Natural killer cell (primary cell): ENCODE data around the gene PCDHB5. TPM values are rescaled to one million over a fixed set of nuclear protein-coding genes. Genes with fewer than 3 reads are reported as not detected.
"Not testable (repeated sequence)": the region's sequence is repeated elsewhere in the genome, so short reads cannot be mapped to it uniquely, and the experiment has no call there.

Source experiments
- ATAC-seq, 3 donors: fragments of 150-1000 bp in 2 of 3; fragments of 200-7000 bp in 1 of 3; cut with Tn5 transposase; 1 replicate in 1 of 3; 2 replicates in 2 of 3; pipeline ENCODE4 v1.10.0; 2021; ENCODE audit warnings: mild to moderate bottlenecking in 2 of 3, moderate library complexity in 2 of 3
- DNase-seq, 2 donors: peaks; one replicate each; pipeline versions ENCODE4 v3.0.0 to v3.0.0-alpha.2; 2013 to 2021; ENCODE audit warnings: mixed read lengths in 1 of 2
- H3K27ac ChIP-seq: one replicate; pipeline ENCODE4 v1.5.1; 2013; ENCODE audit warnings: mild to moderate bottlenecking, low read length
- H3K27me3 ChIP-seq: one replicate; pipeline ENCODE4 v1.6.1; 2013; ENCODE audit warnings: low read length; ENCODE audit not compliant: control insufficient read depth, insufficient read depth
- H3K36me3 ChIP-seq: one replicate; pipeline ENCODE4 v1.6.1; 2013; ENCODE audit warnings: low read length; ENCODE audit not compliant: control insufficient read depth, insufficient read depth
- H3K4me1 ChIP-seq: one replicate; pipeline ENCODE4 v1.6.1; 2013; ENCODE audit warnings: low read length; ENCODE audit not compliant: control insufficient read depth, insufficient read depth
- H3K4me3 ChIP-seq: one replicate; pipeline ENCODE4 v1.5.1; 2013; ENCODE audit warnings: low read length
- H3K9me3 ChIP-seq: one replicate; pipeline ENCODE4 v1.6.1; 2013; ENCODE audit warnings: low read length; ENCODE audit not compliant: control insufficient read depth, insufficient read depth
- H3K27ac Mint-ChIP-seq, 2 donors: one replicate each; pipeline ENCODE4 v1.8.0; 2022; ENCODE audit warnings: mild to moderate bottlenecking in 2 of 2, mixed read lengths in 2 of 2, moderate library complexity in 1 of 2
- H3K27me3 Mint-ChIP-seq, 2 donors: one replicate each; pipeline ENCODE4 v1.8.0; 2022; ENCODE audit warnings: low read depth in 2 of 2, mixed read lengths in 2 of 2
- H3K36me3 Mint-ChIP-seq: one replicate; pipeline ENCODE4 v1.8.0; 2022; ENCODE audit warnings: mixed read lengths
- H3K4me1 Mint-ChIP-seq, 2 donors: one replicate each; pipeline ENCODE4 v1.8.0; 2022; ENCODE audit warnings: mixed read lengths in 2 of 2
- H3K4me3 Mint-ChIP-seq: one replicate; pipeline ENCODE4 v1.8.0; 2022; ENCODE audit warnings: mild to moderate bottlenecking, moderate library complexity, mixed read lengths
- H3K9me3 Mint-ChIP-seq, 2 donors: one replicate each; pipeline ENCODE4 v1.8.0; 2022; ENCODE audit warnings: mixed read lengths in 2 of 2
- WGBS: methylation state at CpG from one replicate; pipeline ENCODE4 v1.1.7; 2013; ENCODE audit warnings: missing lambda C conversion rate; ENCODE audit not compliant: insufficient coverage; 5-methylcytosine and 5-hydroxymethylcytosine counted together
- intact Hi-C: fragments of 100-400 bp; cut with micrococcal nuclease; formaldehyde crosslinking; loops from one replicate; pipeline ENCODE4 v1.14.2; 2022
- total RNA-seq, 4 donors: library from RNA; stranded (reverse); fragments of 120-200 nt in 1 of 4; gene quantifications; one replicate each; pipeline versions ENCODE4 v1.2.3 to v1.2.4, GENCODE V29; 2013 to 2022
- TF ChIP-seq, protein P1 (sequence below): fragments of 200-600 bp; IDR thresholded peaks from one replicate; pipeline ENCODE4 v1.8.0; 2022; ENCODE audit warnings: antibody characterized with exemption

The PCDHB5 gene
- total RNA-seq, 3 donors from 2014 or later (not counting 1 experiment from before 2014, with no cell fraction given) = not detected

- Mint-ChIP-seq H3K9me3 (peaks cover 3 to 8% of the 10 kb centered on the region in 2 donors), H3K27ac (no peak within 1 kb of the TSS), H3K4me3 (no peak within 1 kb of the TSS), H3K4me1 (peaks cover 0 to 4% of the 10 kb centered on the region in 2 donors), H3K36me3 (peaks cover 16% of the 10 kb centered on the region), H3K27me3 (peaks cover 0 to 10% of the 10 kb centered on the region in 2 donors)
- 21% methylated on average over 18 of the region's 18 CpGs for WGBS
- intact Hi-C loops = no loop called here
- Histone ChIP-seq H3K27ac (no peak within 1 kb of the TSS), H3K4me1 (no peaks in the 10 kb centered on the region), H3K9me3 (peaks cover 4% of the 10 kb centered on the region), H3K27me3 (peaks cover 4% of the 10 kb centered on the region), H3K36me3 (no peaks in the 10 kb centered on the region), H3K4me3 (no peak within 1 kb of the TSS)
- ATAC-seq (no peak), DNase-seq (peak in 1 of 2 donors; percentile 19)
- TF ChIP-seq, protein P1, sequence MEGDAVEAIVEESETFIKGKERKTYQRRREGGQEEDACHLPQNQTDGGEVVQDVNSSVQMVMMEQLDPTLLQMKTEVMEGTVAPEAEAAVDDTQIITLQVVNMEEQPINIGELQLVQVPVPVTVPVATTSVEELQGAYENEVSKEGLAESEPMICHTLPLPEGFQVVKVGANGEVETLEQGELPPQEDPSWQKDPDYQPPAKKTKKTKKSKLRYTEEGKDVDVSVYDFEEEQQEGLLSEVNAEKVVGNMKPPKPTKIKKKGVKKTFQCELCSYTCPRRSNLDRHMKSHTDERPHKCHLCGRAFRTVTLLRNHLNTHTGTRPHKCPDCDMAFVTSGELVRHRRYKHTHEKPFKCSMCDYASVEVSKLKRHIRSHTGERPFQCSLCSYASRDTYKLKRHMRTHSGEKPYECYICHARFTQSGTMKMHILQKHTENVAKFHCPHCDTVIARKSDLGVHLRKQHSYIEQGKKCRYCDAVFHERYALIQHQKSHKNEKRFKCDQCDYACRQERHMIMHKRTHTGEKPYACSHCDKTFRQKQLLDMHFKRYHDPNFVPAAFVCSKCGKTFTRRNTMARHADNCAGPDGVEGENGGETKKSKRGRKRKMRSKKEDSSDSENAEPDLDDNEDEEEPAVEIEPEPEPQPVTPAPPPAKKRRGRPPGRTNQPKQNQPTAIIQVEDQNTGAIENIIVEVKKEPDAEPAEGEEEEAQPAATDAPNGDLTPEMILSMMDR = no peak
These were observed 14.8 kb downstream of the PCDHB5 start, which contains the start of gene PCDHB6 for GRCh38 chr5:141149812-141150211. PCDHB6 (plus strand) TSS chr5:141150057; CDS start chr5:141150258, 201 bp downstream.

DNA sequence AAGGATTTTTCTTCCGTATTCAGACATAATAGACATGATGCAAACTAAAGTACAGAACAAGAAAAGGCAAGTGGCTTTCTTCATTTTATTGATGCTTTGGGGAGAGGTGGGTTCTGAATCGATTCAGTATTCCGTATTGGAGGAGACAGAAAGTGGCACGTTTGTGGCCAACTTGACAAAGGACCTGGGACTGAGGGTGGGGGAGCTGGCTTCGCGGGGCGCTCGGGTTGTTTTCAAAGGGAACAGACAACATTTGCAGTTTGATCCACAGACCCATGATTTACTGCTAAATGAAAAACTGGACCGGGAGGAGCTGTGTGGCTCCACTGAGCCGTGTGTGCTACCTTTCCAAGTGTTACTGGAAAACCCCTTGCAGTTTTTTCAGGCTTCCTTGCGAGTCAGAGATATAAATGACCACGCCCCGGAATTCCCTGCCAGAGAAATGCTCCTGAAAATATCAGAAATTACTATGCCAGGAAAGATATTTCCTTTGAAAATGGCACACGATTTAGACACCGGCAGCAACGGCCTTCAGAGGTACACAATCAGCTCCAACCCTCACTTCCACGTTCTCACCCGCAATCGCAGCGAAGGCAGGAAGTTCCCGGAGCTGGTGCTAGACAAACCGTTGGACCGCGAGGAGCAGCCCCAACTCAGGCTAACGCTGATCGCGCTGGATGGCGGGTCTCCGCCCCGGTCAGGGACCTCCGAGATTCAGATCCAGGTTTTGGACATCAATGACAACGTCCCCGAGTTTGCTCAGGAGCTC, 15.4 kb downstream of the PCDHB5 start:
- peaks cover 3 to 8% of the 10 kb centered on the region in 2 donors for H3K9me3 Mint-ChIP-seq
- H3K36me3 Mint-ChIP-seq = peaks cover 16% of the 10 kb centered on the region
- Histone ChIP-seq H3K27me3 (peaks cover 4% of the 10 kb centered on the region), H3K4me3 (no peak overlapping the region), H3K36me3 (no peaks in the 10 kb centered on the region), H3K9me3 (peaks cover 4% of the 10 kb centered on the region), H3K4me1 (no peaks in the 10 kb centered on the region), H3K27ac (no peak overlapping the region)
- DNase-seq = no peak
- TF ChIP-seq, protein P1 = no peak
- H3K4me1 Mint-ChIP-seq = peaks cover 0 to 4% of the 10 kb centered on the region in 2 donors
- no peak for ATAC-seq
- no peak overlapping the region for H3K27ac Mint-ChIP-seq
- no peak overlapping the region for H3K4me3 Mint-ChIP-seq
- 48% methylated on average over 33 of the region's 33 CpGs for WGBS
- intact Hi-C loops = no loop called here
- peaks cover 0 to 10% of the 10 kb centered on the region in 2 donors for H3K27me3 Mint-ChIP-seq

DNA sequence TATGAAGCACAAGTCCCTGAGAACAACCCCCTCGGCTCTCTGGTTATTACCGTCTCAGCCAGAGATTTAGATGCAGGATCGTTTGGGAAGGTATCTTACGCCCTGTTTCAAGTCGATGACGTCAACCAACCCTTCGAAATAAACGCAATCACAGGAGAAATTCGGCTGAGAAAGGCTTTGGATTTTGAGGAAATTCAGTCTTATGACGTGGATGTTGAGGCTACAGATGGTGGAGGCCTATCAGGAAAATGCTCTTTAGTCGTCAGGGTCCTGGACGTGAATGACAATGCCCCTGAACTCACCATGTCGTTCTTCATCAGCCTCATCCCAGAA, 16.0 kb downstream of the PCDHB5 start:
- TF ChIP-seq, protein P1 = no peak
- Histone ChIP-seq H3K36me3 (no peaks in the 10 kb centered on the region), H3K27me3 (peaks cover 4% of the 10 kb centered on the region), H3K9me3 (peaks cover 8% of the 10 kb centered on the region), H3K27ac (no peak overlapping the region), H3K4me3 (no peak overlapping the region), H3K4me1 (no peaks in the 10 kb centered on the region)
- intact Hi-C loops = no loop called here
- Mint-ChIP-seq H3K36me3 (peaks cover 20% of the 10 kb centered on the region), H3K27ac (no peak overlapping the region), H3K4me1 (peaks cover 0 to 4% of the 10 kb centered on the region in 2 donors), H3K27me3 (peaks cover 0 to 13% of the 10 kb centered on the region in 2 donors), H3K4me3 (no peak overlapping the region), H3K9me3 (peaks cover 3 to 8% of the 10 kb centered on the region in 2 donors)
- WGBS = 43% methylated on average over 13 of the region's 13 CpGs
- no peak for DNase-seq
- ATAC-seq = no peak

- intact Hi-C loops, H3K27me3 ChIP-seq, H3K27ac Mint-ChIP-seq, H3K27ac ChIP-seq, ATAC-seq, H3K4me1 Mint-ChIP-seq, H3K36me3 ChIP-seq, H3K4me1 ChIP-seq, H3K9me3 Mint-ChIP-seq, H3K4me3 Mint-ChIP-seq, H3K4me3 ChIP-seq, DNase-seq: not testable (repeated sequence)
- H3K27me3 Mint-ChIP-seq = peaks cover 0 to 20% of the 10 kb centered on the region in 2 donors
- peaks cover 26% of the 10 kb centered on the region for H3K36me3 Mint-ChIP-seq
- peaks cover 12% of the 10 kb centered on the region for H3K9me3 ChIP-seq
- 42% methylated on average over 30 of the region's 41 CpGs for WGBS
These were observed 16.6 kb downstream of the PCDHB5 start for GRCh38 chr5:141151632-141152031.

DNA sequence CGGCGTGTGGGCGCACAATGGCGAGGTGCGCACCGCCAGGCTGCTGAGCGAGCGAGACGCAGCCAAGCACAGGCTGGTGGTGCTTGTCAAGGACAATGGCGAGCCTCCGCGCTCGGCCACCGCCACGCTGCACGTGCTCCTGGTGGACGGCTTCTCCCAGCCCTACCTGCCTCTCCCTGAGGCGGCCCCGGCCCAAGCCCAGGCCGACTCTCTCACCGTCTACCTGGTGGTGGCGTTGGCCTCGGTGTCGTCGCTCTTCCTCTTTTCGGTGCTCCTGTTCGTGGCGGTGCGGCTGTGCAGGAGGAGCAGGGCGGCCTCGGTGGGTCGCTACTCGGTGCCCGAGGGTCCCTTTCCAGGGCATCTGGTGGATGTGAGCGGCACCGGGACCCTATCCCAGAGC, 17.1 kb downstream of the PCDHB5 start:
- H3K27ac Mint-ChIP-seq, DNase-seq, H3K27me3 ChIP-seq, H3K4me1 ChIP-seq, H3K36me3 ChIP-seq, H3K4me1 Mint-ChIP-seq, ATAC-seq, H3K9me3 Mint-ChIP-seq, H3K4me3 ChIP-seq, intact Hi-C loops, H3K27ac ChIP-seq, H3K4me3 Mint-ChIP-seq: not testable (repeated sequence)
- WGBS = 38% methylated on average over 33 of the region's 36 CpGs
- H3K9me3 ChIP-seq = peaks cover 16% of the 10 kb centered on the region
- H3K27me3 Mint-ChIP-seq = peaks cover 0 to 22% of the 10 kb centered on the region in 2 donors
- peaks cover 30% of the 10 kb centered on the region for H3K36me3 Mint-ChIP-seq
